ENCODE data around the gene GAPT. TPM values are rescaled to one million over a fixed set of nuclear protein-coding genes. Genes with fewer than 3 reads are reported as not detected.

The GAPT gene
- total RNA-seq, 4 donors from 2014 or later = 2.1 TPM; not detected in 3

DNA sequence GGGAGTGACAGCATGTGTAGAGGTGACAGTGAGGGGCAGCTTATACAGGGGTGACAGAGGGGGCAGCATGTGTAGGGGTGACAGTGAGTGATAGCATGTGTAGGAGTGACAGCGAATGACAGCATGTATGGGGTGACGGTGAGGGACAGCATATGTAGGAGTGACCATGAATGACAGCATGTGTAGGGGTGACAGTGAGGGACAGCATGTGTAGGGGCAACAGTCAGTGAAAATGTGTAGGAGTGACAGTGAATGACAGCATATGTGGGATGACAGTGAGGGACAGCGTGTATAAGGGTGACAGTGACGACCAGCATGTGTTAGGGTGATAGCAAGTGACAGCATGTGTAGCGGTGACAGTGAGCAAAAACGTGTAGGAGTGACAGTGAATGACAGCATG lies 9.4 kb upstream of the GAPT start:
- no peak for DNase-seq (ENCODE audit: low spot score in 2 of 2)
- 79 to 82% methylated on average over 6 of the region's 6 CpGs for WGBS, 2 donors
- Histone ChIP-seq H3K4me3 (no peak overlapping the region), H3K27me3 (no peaks in the 10 kb centered on the region), H3K27ac (no peak overlapping the region), H3K4me1 (no peaks in the 10 kb centered on the region), H3K9me3 (no peaks in the 10 kb centered on the region), H3K36me3 (no peaks in the 10 kb centered on the region)
- TF ChIP-seq CTCF (IDR thresholded peaks at IDR 0.05) = no peak
- TF ChIP-seq POLR2A (IDR thresholded peaks at IDR 0.05) = no peak
- TF ChIP-seq EP300 (IDR thresholded peaks at IDR 0.05) = no peak

- H3K36me3 ChIP-seq = no peaks in the 10 kb centered on the region
- H3K4me1 ChIP-seq = no peaks in the 10 kb centered on the region
- WGBS, 2 donors = 79 to 88% methylated on average over 1 of the region's 1 CpG
- no peak for DNase-seq (ENCODE audit: low spot score in 2 of 2)
- H3K27ac ChIP-seq = no peak overlapping the region
- TF ChIP-seq EP300 (IDR thresholded peaks at IDR 0.05) (no peak), CTCF (IDR thresholded peaks at IDR 0.05) (no peak), POLR2A (IDR thresholded peaks at IDR 0.05) (no peak)
- H3K27me3 ChIP-seq = no peaks in the 10 kb centered on the region
- H3K9me3 ChIP-seq = no peaks in the 10 kb centered on the region
- no peak overlapping the region for H3K4me3 ChIP-seq
Measured at GRCh38 chr5:58482536-58482935, 8.7 kb upstream of the GAPT start.

- Histone ChIP-seq H3K4me1 (no peaks in the 10 kb centered on the region), H3K36me3 (no peaks in the 10 kb centered on the region), H3K27ac (no peak overlapping the region), H3K4me3 (no peak overlapping the region), H3K9me3 (no peaks in the 10 kb centered on the region), H3K27me3 (no peaks in the 10 kb centered on the region)
- WGBS, 2 donors = 76 to 86% methylated on average over 4 of the region's 4 CpGs
- no peak for DNase-seq (ENCODE audit: low spot score in 2 of 2)
- TF ChIP-seq EP300 (IDR thresholded peaks at IDR 0.05) (no peak), CTCF (IDR thresholded peaks at IDR 0.05) (no peak), POLR2A (IDR thresholded peaks at IDR 0.05) (no peak)
Measured at GRCh38 chr5:58484505-58484904, 6.7 kb upstream of the GAPT start.

DNA sequence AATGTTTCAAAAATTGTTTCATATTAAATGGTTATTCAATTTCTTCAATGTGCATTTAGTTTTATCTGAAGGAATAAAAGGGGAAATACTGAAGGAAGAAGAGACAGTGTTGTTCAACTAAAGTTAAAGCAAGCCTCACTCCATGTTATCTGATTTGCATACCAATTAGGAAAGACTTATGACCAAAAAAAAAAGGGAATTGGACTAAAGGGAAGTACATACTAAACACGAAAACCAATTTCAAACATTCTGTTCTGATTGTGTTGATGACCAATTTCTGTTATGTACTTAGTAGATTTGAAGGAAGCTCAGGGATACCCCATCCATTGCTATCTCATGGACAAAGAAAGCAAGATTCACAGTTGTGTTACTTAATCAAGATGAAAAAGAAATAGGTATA lies 4.9 kb upstream of the GAPT start:
- Histone ChIP-seq H3K27ac (no peak overlapping the region), H3K9me3 (no peaks in the 10 kb centered on the region), H3K36me3 (no peaks in the 10 kb centered on the region), H3K4me1 (no peaks in the 10 kb centered on the region), H3K27me3 (no peaks in the 10 kb centered on the region), H3K4me3 (no peak overlapping the region)
- no peak for DNase-seq (ENCODE audit: low spot score in 2 of 2)
- no peak for TF ChIP-seq EP300 (IDR thresholded peaks at IDR 0.05)
- WGBS, 2 donors = 77 to 79% methylated on average over 1 of the region's 1 CpG

DNA sequence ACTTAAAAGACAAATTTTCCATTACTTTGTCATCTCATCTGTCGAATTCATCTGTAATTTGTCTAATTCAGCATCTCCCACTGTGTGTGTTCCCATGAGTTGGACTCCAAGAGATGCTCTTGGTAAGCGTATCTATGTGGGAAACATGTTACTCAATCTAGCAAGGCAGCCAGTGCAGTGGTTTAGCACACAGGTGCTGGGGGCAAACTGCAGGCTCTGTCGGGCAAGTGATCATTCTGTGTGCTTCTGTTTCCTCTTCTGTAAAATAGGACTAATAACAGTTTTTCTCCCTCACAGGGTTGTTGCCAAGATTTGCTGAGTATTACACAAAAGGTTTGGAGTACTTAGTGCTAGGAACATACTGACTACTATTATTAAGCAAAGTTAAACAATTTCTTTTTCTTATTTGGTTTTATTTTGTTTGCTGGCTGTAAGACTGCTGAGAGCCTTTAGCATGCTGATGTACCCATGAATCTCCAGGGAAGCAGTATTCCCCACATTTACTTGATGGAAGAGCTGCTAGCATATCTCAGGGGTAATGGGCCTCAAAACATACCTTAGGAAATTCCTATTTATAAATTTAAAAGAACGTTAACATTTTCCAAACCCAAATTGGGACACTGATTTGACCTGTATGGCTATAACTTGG lies 709 bp upstream of the GAPT start:
- Histone ChIP-seq H3K27me3 (no peaks in the 10 kb centered on the region), H3K36me3 (no peaks in the 10 kb centered on the region), H3K27ac (no peak overlapping the region), H3K4me1 (no peaks in the 10 kb centered on the region), H3K4me3 (no peak overlapping the region), H3K9me3 (no peaks in the 10 kb centered on the region)
- TF ChIP-seq POLR2A (IDR thresholded peaks at IDR 0.05) (no peak), EP300 (IDR thresholded peaks at IDR 0.05) (no peak), CTCF (IDR thresholded peaks at IDR 0.05) (no peak)
- 70 to 73% methylated on average over 4 of the region's 4 CpGs for WGBS, 2 donors
- DNase-seq (ENCODE audit: low spot score in 2 of 2) = no peak

DNA sequence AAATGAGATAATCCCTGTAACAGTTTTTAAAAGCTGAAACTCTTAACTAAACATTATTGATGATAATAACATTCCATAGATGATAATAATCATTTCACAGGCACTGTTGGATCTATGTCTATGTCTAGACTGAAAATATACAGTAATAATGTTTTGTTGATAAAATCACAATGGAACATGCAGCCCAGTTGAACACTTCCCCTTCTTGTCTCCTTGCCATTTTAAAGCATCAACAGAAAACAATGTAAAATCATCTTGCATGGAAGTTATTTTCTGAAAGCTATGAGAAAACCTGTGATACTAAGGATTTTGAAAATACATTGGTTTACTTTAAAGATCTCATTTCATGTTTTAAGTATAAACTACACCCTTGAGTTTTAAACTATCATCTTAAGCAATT lies 1.9 kb downstream of the GAPT start:
- H3K27me3 ChIP-seq = no peaks in the 10 kb centered on the region
- DNase-seq (ENCODE audit: low spot score in 2 of 2) = no peak
- H3K4me3 ChIP-seq = no peak overlapping the region
- no peak for TF ChIP-seq CTCF (IDR thresholded peaks at IDR 0.05)
- TF ChIP-seq POLR2A (IDR thresholded peaks at IDR 0.05) = no peak
- no peak for TF ChIP-seq EP300 (IDR thresholded peaks at IDR 0.05)
- H3K9me3 ChIP-seq = no peaks in the 10 kb centered on the region
- H3K4me1 ChIP-seq = no peaks in the 10 kb centered on the region
- H3K27ac ChIP-seq = no peak overlapping the region
- no peaks in the 10 kb centered on the region for H3K36me3 ChIP-seq

All from tibial nerve (tissue), 4 donors.